Colonic mucosa (tissue), 4 donors: ENCODE measurements around the gene PLEKHA6. TPM values are rescaled to one million over a fixed set of nuclear protein-coding genes. Genes with fewer than 3 reads are reported as not detected.

Experiments used
- DNase-seq: peaks from one replicate; pipeline ENCODE4 v3.0.0-alpha.2; 2020
- H3K27ac ChIP-seq: fragments of 200-600 bp; one replicate; pipeline ENCODE4 v1.8.0; 2021
- H3K27me3 ChIP-seq: fragments of 200-600 bp; one replicate; pipeline ENCODE4 v1.8.0; 2021
- H3K36me3 ChIP-seq: fragments of 200-600 bp; one replicate; pipeline ENCODE4 v1.8.0; 2021
- H3K4me1 ChIP-seq: fragments of 200-600 bp; one replicate; pipeline ENCODE4 v1.8.0; 2021; ENCODE audit warnings: mild to moderate bottlenecking
- H3K4me3 ChIP-seq: fragments of 200-600 bp; one replicate; pipeline ENCODE4 v1.8.0; 2021
- H3K9ac ChIP-seq, 2 donors: one replicate each; pipeline ENCODE4 v1.7.0; 2013; ENCODE audit warnings: control low read depth in 2 of 2, low read depth in 2 of 2, low read length in 2 of 2
- H3K9me3 ChIP-seq: fragments of 200-600 bp; one replicate; pipeline ENCODE4 v1.8.0; 2021
- intact Hi-C: fragments of 100-400 bp; cut with DNase I; formaldehyde crosslinking; loops from one replicate; pipeline ENCODE4 v1.14.1; 2022
- total RNA-seq, 2 donors: library from RNA; stranded (reverse); fragmentation: NEBNext Ultra II Directional in 1 of 2; extraction: Animal tissue kit (Norgen Biotek cat#: 25700) in 1 of 2; gene quantifications; one replicate each; pipeline ENCODE4 v1.2.1, GENCODE V29; 2021
- TF ChIP-seq, protein P1 (sequence below): fragments of 200-600 bp; IDR thresholded peaks from one replicate; pipeline ENCODE4 v1.8.0; 2022; ENCODE audit warnings: antibody characterized with exemption, mild to moderate bottlenecking
- donor health status: healthy.
- donor health status: DM: no; HTN: no; CAD: no.
- donor health status: DM: no; HTN: no; CAD: no.

The PLEKHA6 gene
- total RNA-seq, 2 donors from 2014 or later = 84.5 to 165 TPM

DNA sequence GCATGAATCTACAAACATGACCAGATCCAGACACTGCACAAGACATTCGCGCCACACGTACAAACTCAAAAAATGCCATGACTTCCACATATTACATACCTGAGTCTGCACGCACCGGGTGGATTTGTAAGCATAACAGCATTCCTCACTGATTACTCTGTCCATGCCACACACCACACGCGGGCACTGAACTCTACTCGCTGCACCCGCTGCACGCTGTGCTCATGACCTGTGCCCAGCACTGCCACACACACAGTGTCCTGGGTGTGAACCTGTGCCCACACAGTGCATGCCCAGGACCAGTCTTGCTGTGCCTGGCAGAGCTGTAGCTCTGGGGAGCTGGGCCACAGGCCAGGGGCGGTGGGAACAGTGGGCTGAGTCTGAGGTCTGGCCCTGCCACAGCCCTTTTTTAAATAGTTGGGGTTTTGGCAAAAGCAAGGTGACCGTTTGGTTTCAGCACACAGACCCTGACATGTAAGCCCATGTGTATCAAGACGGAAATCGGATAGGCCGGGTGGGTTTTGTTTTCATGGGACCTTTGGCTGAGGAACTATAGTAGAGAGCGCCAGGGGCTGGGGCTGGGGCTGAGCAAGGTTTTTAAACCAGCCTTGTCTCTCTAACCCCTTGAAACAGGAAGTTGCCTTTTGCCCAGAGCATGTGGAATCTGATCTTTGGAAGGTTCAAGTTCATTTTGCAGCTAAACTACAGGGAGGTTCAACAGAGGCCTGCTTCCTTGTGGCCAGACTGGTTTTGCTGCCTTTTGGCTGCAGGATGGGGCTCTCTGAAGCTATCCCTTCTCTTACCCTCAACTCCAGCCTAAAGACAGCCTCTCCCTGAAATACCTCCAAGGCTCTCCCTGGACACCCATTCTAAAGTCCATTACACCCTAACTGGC lies 133.6 kb downstream of the PLEKHA6 start:
- Histone ChIP-seq H3K4me3 (no peak overlapping the region), H3K27ac (peak overlapping the region; percentile 1), H3K27me3 (no peaks in the 10 kb centered on the region), H3K4me1 (no peaks in the 10 kb centered on the region), H3K9me3 (no peaks in the 10 kb centered on the region), H3K9ac (peak overlapping the region in 1 of 2 donors; percentile 3), H3K36me3 (peaks cover 9% of the 10 kb centered on the region)
- DNase-seq = peak; percentile 72
- TF ChIP-seq, protein P1, sequence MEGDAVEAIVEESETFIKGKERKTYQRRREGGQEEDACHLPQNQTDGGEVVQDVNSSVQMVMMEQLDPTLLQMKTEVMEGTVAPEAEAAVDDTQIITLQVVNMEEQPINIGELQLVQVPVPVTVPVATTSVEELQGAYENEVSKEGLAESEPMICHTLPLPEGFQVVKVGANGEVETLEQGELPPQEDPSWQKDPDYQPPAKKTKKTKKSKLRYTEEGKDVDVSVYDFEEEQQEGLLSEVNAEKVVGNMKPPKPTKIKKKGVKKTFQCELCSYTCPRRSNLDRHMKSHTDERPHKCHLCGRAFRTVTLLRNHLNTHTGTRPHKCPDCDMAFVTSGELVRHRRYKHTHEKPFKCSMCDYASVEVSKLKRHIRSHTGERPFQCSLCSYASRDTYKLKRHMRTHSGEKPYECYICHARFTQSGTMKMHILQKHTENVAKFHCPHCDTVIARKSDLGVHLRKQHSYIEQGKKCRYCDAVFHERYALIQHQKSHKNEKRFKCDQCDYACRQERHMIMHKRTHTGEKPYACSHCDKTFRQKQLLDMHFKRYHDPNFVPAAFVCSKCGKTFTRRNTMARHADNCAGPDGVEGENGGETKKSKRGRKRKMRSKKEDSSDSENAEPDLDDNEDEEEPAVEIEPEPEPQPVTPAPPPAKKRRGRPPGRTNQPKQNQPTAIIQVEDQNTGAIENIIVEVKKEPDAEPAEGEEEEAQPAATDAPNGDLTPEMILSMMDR = no peak
- intact Hi-C loops = no loop called here

DNA sequence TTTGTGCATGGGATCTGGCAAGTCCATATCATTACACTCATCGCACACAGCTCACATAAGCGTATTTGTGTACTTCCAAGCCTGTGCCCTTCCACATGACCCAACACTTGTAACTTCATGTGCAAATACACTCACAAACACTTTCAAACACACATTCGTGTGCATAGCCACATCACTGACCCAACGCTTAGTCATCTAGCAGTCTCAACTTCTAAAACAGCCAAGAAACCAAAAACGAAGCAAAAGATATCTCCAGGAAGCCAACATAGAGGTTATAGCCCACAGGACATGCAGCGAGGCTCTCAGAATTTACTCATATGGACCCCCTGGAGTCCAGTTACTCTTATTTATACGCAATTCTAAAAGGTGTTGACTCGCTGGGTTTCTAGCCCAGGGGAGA lies 135.1 kb downstream of the PLEKHA6 start:
- intact Hi-C loops = no loop called here
- Histone ChIP-seq H3K36me3 (peaks cover 9% of the 10 kb centered on the region), H3K4me3 (no peak overlapping the region), H3K4me1 (no peaks in the 10 kb centered on the region), H3K27ac (no peak overlapping the region), H3K9ac (no peak overlapping the region), H3K27me3 (no peaks in the 10 kb centered on the region), H3K9me3 (no peaks in the 10 kb centered on the region)
- no peak for DNase-seq
- TF ChIP-seq, protein P1 = no peak

DNA sequence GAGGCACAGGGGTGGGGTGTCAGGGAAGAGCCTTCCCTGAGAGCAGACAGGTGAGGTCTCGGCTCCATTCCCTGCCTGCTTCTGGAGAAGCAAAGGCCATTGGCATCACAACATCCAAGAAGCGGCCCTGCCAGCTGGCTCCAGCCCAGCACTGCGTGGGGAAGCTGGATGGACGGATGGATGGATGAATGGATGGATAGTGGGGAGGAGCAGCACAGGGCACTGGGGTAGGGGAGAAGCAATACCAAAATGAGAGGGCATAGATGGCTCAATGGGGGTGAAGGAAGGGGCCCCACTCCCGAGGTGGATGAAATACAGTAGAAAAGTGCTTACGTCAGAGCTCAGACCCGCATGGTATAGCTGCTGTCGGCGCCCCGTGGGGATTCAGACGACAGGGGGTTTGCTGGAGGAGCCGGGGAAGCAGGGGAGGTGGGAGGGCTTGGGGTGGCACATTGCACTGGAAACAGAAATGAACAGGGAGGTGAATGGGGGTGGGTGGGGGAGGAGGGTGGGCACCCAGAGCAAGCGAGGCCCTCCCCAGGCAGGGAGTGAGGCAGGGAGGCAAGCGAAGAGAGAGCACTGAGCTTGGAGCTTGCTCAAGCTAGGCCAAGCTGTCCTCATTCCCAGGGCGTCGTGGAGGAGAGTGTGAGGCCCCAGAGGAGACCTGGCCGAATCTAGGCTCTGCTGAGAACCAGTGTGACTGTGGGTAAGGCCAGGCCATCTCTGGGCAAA lies 136.4 kb downstream of the PLEKHA6 start:
- no peak overlapping the region for H3K4me3 ChIP-seq
- no peaks in the 10 kb centered on the region for H3K27me3 ChIP-seq
- H3K9me3 ChIP-seq = no peaks in the 10 kb centered on the region
- H3K4me1 ChIP-seq = no peaks in the 10 kb centered on the region
- no peak overlapping the region for H3K27ac ChIP-seq
- TF ChIP-seq, protein P1 = no peak
- H3K9ac ChIP-seq = no peak overlapping the region
- intact Hi-C loops = no loop called here
- no peak for DNase-seq
- peaks cover 9% of the 10 kb centered on the region for H3K36me3 ChIP-seq

DNA sequence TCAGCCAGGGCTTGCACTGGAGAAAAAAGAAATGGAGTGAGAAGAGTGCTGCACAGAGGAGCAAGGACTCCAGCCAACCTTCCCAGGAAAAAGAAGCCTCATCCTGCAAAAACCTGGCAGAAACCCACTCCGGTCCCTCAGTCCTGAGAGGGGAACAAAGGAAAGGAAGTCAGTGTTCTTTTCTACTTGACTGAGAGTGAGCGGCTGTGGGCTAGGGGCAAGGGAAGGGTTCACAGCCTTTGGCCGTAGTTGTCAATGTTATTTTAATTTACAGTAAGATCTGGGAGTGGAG lies 137.0 kb downstream of the PLEKHA6 start:
- Histone ChIP-seq H3K9ac (no peak overlapping the region), H3K9me3 (no peaks in the 10 kb centered on the region), H3K27me3 (no peaks in the 10 kb centered on the region), H3K4me1 (no peaks in the 10 kb centered on the region), H3K36me3 (peaks cover 9% of the 10 kb centered on the region), H3K4me3 (no peak overlapping the region), H3K27ac (no peak overlapping the region)
- no peak for DNase-seq
- TF ChIP-seq, protein P1 = no peak
- intact Hi-C loops = no loop called here

DNA sequence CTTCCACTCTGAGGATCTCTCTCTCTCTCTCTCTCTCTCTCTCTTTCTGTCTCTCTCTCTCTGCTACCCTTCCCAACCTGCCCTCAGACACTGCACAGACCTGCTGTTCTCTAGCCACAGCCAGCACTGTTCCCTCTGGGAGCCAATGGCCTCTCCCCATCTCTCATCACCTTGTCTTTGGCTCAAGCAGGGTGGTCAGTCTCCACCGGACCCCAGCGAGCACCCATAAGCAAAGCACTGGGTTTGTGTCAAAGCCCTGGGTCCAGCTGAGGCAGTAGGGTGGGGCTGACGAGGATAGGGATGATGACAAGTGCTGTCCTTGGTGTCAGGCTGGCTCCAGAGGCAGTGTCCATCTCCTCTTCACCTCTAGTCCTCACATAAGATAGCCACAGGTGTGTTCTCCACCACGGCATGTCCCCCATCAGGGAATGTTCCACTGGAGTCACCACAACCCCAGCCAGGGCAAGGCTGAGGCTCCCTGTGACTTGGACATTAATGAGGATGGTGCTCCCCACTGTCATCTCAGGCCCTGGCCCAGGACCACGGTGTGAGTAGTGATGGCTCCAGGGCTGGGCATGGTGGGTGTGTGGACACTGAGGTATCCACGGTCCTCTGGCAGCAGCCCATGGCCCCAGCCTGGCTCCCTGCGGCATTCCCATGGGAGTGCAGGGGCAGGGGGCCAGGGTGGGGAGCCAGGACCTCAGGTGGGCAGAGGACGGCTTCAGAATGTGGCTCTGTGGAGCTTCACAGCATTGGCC lies 137.5 kb downstream of the PLEKHA6 start:
- H3K4me1 ChIP-seq = no peaks in the 10 kb centered on the region
- TF ChIP-seq, protein P1 = no peak
- DNase-seq = no peak

More for the DNA sequence above, 137.5 kb downstream of the PLEKHA6 start:
- Histone ChIP-seq H3K9me3 (no peaks in the 10 kb centered on the region), H3K4me3 (no peak overlapping the region), H3K36me3 (peaks cover 9% of the 10 kb centered on the region), H3K27ac (no peak overlapping the region), H3K9ac (no peak overlapping the region), H3K27me3 (no peaks in the 10 kb centered on the region)
- intact Hi-C loops = no loop called here
